Neural crest cell (in vitro differentiated cells): ENCODE data around the gene MARCHF2. TPM values are rescaled to one million over a fixed set of nuclear protein-coding genes. Genes with fewer than 3 reads are reported as not detected.

Source experiments
- DNase-seq: peaks from one replicate; pipeline ENCODE4 v3.0.0; 2021; ENCODE audit warnings: low read depth, mixed read lengths, low spot score
- H3K27ac Mint-ChIP-seq: one replicate; pipeline ENCODE4 v1.8.0; 2021; ENCODE audit warnings: mild to moderate bottlenecking, mixed read lengths; ENCODE audit not compliant: unreplicated experiment
- H3K27me3 Mint-ChIP-seq: 2 replicates; pipeline ENCODE4 v1.8.0; 2021; ENCODE audit warnings: low read depth, mild to moderate bottlenecking, mixed read lengths
- H3K36me3 Mint-ChIP-seq: 2 replicates; pipeline ENCODE4 v1.8.0; 2021; ENCODE audit warnings: low read depth, mild to moderate bottlenecking, mixed read lengths
- H3K4me1 Mint-ChIP-seq: 2 replicates; pipeline ENCODE4 v1.8.0; 2021; ENCODE audit warnings: mixed read lengths
- H3K4me3 Mint-ChIP-seq: one replicate; pipeline ENCODE4 v1.8.0; 2021; ENCODE audit warnings: mild to moderate bottlenecking, mixed read lengths
- H3K9me3 Mint-ChIP-seq: 2 replicates; pipeline ENCODE4 v1.8.0; 2021; ENCODE audit warnings: mixed read lengths
- microRNA-seq: library from miRNA; unstranded; fragments of <30 nt; microRNA quantifications from one replicate; pipeline ENCODE4, GENCODE V29; 2020
- total RNA-seq: library from RNA; stranded (reverse); gene quantifications from 2 replicates; pipeline ENCODE4 v1.2.1, GENCODE V29; 2021
- TF ChIP-seq, protein P1 (sequence below): fragments of 200-600 bp; sonication (generic); conservative IDR thresholded peaks from 2 replicates; pipeline ENCODE4 v1.5.0; 2021; ENCODE audit warnings: antibody characterized with exemption, mild to moderate bottlenecking

The MARCHF2 gene
- total RNA-seq, 1 donor from 2014 or later: 13.6 TPM

DNA sequence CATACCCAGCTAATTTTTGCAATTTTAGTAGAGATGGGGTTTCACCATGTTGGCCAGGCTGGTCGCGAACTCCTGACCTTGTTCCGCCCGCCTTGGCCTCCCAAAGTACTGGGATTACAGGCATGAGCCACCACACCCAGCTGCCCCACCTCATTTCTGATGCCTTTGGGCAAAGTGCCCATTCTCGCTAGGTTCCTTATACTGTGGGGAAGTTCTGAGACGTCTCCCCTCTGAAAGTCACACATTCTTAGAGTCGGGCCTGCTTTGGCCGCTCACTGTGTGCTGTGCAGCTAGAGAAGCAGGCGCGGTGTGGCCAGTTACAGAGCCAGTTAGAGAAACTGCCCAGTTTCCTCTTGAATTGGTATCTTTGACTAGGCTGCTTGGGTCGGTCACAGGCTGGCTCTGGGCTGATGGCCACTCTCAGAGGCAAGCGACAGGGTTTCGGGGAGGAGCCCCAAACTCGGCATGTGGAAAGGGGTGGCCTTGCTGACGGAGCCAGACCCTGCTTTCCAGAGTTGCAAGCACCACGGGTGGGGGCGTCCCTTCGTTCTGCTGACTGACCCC lies 71.3 kb downstream of the MARCHF2 start:
- Mint-ChIP-seq H3K4me1 (peaks cover 34% of the 10 kb centered on the region), H3K36me3 (peaks cover 37% of the 10 kb centered on the region), H3K9me3 (no peaks in the 10 kb centered on the region), H3K27ac (no peak overlapping the region), H3K27me3 (peaks cover 5% of the 10 kb centered on the region), H3K4me3 (no peak overlapping the region)
- TF ChIP-seq, protein P1, sequence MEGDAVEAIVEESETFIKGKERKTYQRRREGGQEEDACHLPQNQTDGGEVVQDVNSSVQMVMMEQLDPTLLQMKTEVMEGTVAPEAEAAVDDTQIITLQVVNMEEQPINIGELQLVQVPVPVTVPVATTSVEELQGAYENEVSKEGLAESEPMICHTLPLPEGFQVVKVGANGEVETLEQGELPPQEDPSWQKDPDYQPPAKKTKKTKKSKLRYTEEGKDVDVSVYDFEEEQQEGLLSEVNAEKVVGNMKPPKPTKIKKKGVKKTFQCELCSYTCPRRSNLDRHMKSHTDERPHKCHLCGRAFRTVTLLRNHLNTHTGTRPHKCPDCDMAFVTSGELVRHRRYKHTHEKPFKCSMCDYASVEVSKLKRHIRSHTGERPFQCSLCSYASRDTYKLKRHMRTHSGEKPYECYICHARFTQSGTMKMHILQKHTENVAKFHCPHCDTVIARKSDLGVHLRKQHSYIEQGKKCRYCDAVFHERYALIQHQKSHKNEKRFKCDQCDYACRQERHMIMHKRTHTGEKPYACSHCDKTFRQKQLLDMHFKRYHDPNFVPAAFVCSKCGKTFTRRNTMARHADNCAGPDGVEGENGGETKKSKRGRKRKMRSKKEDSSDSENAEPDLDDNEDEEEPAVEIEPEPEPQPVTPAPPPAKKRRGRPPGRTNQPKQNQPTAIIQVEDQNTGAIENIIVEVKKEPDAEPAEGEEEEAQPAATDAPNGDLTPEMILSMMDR: no peak
- no peak for DNase-seq

DNA sequence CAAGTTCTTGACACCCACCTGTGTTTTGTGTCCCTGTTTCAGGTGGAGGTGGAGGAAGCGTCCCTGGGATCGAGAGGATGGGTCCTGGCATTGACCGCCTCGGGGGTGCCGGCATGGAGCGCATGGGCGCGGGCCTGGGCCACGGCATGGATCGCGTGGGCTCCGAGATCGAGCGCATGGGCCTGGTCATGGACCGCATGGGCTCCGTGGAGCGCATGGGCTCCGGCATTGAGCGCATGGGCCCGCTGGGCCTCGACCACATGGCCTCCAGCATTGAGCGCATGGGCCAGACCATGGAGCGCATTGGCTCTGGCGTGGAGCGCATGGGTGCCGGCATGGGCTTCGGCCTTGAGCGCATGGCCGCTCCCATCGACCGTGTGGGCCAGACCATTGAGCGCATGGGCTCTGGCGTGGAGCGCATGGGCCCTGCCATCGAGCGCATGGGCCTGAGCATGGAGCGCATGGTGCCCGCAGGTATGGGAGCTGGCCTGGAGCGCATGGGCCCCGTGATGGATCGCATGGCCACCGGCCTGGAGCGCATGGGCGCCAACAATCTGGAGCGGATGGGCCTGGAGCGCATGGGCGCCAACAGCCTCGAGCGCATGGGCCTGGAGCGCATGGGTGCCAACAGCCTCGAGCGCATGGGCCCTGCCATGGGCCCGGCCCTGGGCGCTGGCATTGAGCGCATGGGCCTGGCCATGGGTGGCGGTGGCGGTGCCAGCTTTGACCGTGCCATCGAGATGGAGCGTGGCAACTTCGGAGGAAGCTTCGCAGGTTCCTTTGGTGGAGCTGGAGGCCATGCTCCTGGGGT lies 72.7 kb downstream of the MARCHF2 start:
- H3K4me1 Mint-ChIP-seq: peaks cover 39% of the 10 kb centered on the region
- H3K27ac Mint-ChIP-seq: peak overlapping the region; percentile 89
- no peak for DNase-seq
- no peak overlapping the region for H3K4me3 Mint-ChIP-seq
- no peaks in the 10 kb centered on the region for H3K9me3 Mint-ChIP-seq
- peaks cover 5% of the 10 kb centered on the region for H3K27me3 Mint-ChIP-seq
- TF ChIP-seq, protein P1: no peak
- peaks cover 36% of the 10 kb centered on the region for H3K36me3 Mint-ChIP-seq

DNA sequence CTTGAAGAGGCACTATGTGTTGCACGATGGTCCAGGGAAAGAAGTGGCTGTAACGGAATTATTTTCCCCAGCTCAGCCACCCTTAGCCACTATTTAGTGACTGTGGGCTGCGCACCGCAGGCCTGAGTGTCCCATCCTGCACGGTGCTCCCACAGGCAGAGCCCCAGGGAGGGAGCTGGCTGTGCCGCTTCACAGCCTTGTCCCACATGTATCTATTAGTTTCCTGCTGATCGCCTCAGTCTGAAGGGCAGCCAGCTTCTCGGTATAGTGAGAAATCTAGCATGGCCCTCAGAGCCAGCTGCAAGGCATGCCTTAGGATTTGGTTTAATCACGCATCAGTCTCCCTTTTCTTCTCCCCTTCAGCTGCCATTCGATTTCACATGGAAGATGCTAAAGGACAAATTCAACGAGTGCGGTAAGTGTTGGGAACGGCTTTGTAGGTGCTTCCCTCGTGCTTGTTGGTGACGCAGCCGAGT lies 73.6 kb downstream of the MARCHF2 start:
- Mint-ChIP-seq H3K27ac (peak overlapping the region; percentile 95), H3K27me3 (peaks cover 5% of the 10 kb centered on the region), H3K9me3 (no peaks in the 10 kb centered on the region), H3K4me1 (peaks cover 42% of the 10 kb centered on the region), H3K36me3 (peaks cover 34% of the 10 kb centered on the region), H3K4me3 (peak overlapping the region; percentile 61)
- TF ChIP-seq, protein P1: no peak
- no peak for DNase-seq

DNA sequence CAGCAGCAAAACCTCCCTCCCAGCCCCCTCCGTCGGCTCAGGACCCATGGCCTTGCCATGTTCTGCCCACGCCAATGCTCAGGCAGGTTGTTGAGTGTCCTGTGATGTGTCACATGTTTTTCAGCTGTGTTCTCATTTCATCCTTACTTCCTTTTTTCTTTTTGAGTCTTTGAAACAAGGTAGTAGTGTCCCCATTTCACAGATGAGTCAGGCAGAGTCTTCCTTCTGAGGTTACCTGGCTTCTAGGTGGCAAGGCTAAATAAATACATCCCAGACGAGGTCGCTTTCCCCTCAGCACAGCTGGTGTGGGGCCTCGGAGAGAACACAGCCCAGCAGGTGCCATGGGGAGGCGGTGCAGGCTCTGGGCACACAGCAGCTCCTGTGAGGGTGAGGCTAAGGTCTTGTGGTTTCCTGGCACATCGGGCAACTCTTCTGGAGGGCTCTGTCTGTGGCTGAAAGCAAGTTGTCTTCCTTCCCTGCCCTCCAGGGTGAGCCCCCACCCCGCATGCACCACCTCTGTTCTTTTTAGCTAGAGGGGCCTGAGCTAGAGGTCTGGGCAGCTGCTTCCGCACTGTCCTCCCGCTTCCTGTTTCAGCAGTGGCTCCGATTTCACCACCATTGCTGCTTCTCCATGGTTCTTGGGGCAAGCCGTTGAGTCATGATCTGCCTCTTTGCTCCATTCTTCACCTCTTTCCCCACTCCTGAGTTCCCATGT lies 74.2 kb downstream of the MARCHF2 start:
- peaks cover 34% of the 10 kb centered on the region for H3K36me3 Mint-ChIP-seq
- peaks cover 5% of the 10 kb centered on the region for H3K27me3 Mint-ChIP-seq
- peak overlapping the region; percentile 95 for H3K27ac Mint-ChIP-seq
- peak overlapping the region; percentile 76 for H3K4me3 Mint-ChIP-seq
- H3K9me3 Mint-ChIP-seq: no peaks in the 10 kb centered on the region
- TF ChIP-seq, protein P1: no peak
- no peak for DNase-seq
- H3K4me1 Mint-ChIP-seq: peaks cover 40% of the 10 kb centered on the region

DNA sequence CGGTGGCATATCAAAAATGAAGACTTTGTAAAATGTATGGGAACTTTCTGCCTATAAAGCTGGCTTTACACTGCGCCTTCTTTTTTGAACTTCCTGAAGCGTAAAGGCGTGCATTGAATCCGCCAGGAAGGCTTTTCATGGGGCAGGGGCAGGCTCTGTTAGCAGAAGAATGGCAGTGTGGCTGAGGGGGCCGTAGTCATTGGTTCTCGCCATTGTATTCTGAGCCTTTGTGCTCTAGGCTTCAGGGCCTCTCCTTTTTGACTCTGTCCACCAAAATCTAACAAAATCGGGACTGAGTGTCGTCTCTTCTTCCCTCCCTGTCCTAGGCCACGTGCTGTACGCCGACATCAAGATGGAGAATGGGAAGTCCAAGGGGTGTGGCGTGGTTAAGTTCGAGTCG lies 75.3 kb downstream of the MARCHF2 start:
- peak; percentile 21 for DNase-seq
- Mint-ChIP-seq H3K27me3 (peaks cover 5% of the 10 kb centered on the region), H3K9me3 (no peaks in the 10 kb centered on the region), H3K4me3 (peak overlapping the region; percentile 76), H3K27ac (peak overlapping the region; percentile 95), H3K4me1 (peaks cover 39% of the 10 kb centered on the region), H3K36me3 (peaks cover 30% of the 10 kb centered on the region)
- TF ChIP-seq, protein P1: no peak

Small RNAs within 50 kb of the gene (microRNA-seq; reads per million reads assigned to microRNA genes)
- 7.7 reads per million, percentile 11 among the genes with 10 or more reads in this experiment for gene MIR4999

Other genes starting within 250 kb of the MARCHF2 start
- gene CERS4, start 203.9 kb upstream of the MARCHF2 start, total RNA-seq: 30.0 and 31.3 TPM in 2 replicates
- gene CD320, start 104.9 kb upstream of the MARCHF2 start, total RNA-seq: 64.5 and 68.5 TPM in 2 replicates
- gene NDUFA7, start 91.9 kb upstream of the MARCHF2 start, total RNA-seq: 50.9 and 51.8 TPM in 2 replicates
- gene RPS28, start 91.8 kb upstream of the MARCHF2 start, total RNA-seq: 1,577 and 1,634 TPM in 2 replicates
- 0.66 and 0.77 TPM in 2 replicates for gene KANK3, start 70.0 kb upstream of the MARCHF2 start, total RNA-seq
- gene ANGPTL4, start 49.1 kb upstream of the MARCHF2 start, total RNA-seq: not detected in 2 replicates
- gene RAB11B, start 22.9 kb upstream of the MARCHF2 start, total RNA-seq: 121 and 135 TPM in 2 replicates
- gene HNRNPM, start 31.7 kb downstream of the MARCHF2 start, total RNA-seq: 493 and 498 TPM in 2 replicates
- gene PRAM1, start 89.3 kb downstream of the MARCHF2 start, total RNA-seq: 0.21 and 0.55 TPM in 2 replicates
- 31.1 and 31.8 TPM in 2 replicates for gene ZNF414, start 100.9 kb downstream of the MARCHF2 start, total RNA-seq
- gene MYO1F, start 164.1 kb downstream of the MARCHF2 start, total RNA-seq: 0.33 and 0.77 TPM in 2 replicates
- 30.9 and 31.4 TPM in 2 replicates for gene ADAMTS10, start 197.4 kb downstream of the MARCHF2 start, total RNA-seq
- gene NFILZ, start 217.3 kb downstream of the MARCHF2 start, total RNA-seq: not detected in 2 replicates